WTC11 (cell line): Measurements from ENCODE around the gene C17orf114.

Experiments
- ATAC-seq: fragments of 200-7000 bp; cut with Tn5 transposase; 2 replicates; pipeline ENCODE4 v1.10.0; 2021; ENCODE audit warnings: mild to moderate bottlenecking, moderate library complexity
- CTCF ChIA-PET: fragments of 300-600 bp; sonication (Branson Sonifier 250); formaldehyde crosslinking; loops from one replicate; lab custom pipeline; 2021; ENCODE audit warnings: antibody characterized with exemption; lab: Charles Lee
- POLR2A ChIA-PET: fragments of 350-600 bp; sonication (Branson Sonifier 250); formaldehyde crosslinking; loops from one replicate; lab custom pipeline; 2021; ENCODE audit warnings: antibody characterized with exemption; lab: Charles Lee
- DNase-seq: peaks from one replicate; pipeline ENCODE4 v3.0.0; 2021; ENCODE audit warnings: low spot score
- H3K27ac Mint-ChIP-seq: 2 replicates; pipeline ENCODE4 v1.8.0; 2021; ENCODE audit warnings: mixed read lengths
- H3K27me3 Mint-ChIP-seq: 2 replicates; pipeline ENCODE4 v1.8.0; 2021; ENCODE audit warnings: low read depth, mild to moderate bottlenecking, moderate library complexity, mixed read lengths
- H3K36me3 Mint-ChIP-seq: 2 replicates; pipeline ENCODE4 v1.8.0; 2021; ENCODE audit warnings: mixed read lengths
- H3K4me1 Mint-ChIP-seq: 2 replicates; pipeline ENCODE4 v1.8.0; 2022; ENCODE audit warnings: mixed read lengths
- H3K4me3 Mint-ChIP-seq: 2 replicates; pipeline ENCODE4 v1.8.0; 2021; ENCODE audit warnings: mild to moderate bottlenecking, moderate library complexity, mixed read lengths
- H3K9me3 Mint-ChIP-seq: 2 replicates; pipeline ENCODE4 v1.8.0; 2021; ENCODE audit warnings: mixed read lengths
- ARID4B ChIP-seq: sonication (generic); formaldehyde crosslinking; IDR thresholded peaks from 2 replicates; pipeline ENCODE4 v1.8.0; 2023; ENCODE audit warnings: missing genetic modification reagents, mild to moderate bottlenecking, borderline replicate concordance
- ATF1 ChIP-seq: sonication (generic); formaldehyde crosslinking; IDR thresholded peaks from 2 replicates; pipeline ENCODE4 v1.8.1; 2023; ENCODE audit warnings: mild to moderate bottlenecking, moderate library complexity, missing genetic modification reagents
- CREB1 ChIP-seq: sonication (generic); formaldehyde crosslinking; IDR thresholded peaks from 2 replicates; pipeline ENCODE4 v1.8.0; 2023; ENCODE audit warnings: mild to moderate bottlenecking, missing genetic modification reagents
- CTCF ChIP-seq: fragments of 200-600 bp; IDR thresholded peaks from 2 replicates; pipeline ENCODE4 v1.8.0; 2022; ENCODE audit warnings: antibody characterized with exemption
- ESRRA ChIP-seq: sonication (generic); formaldehyde crosslinking; IDR thresholded peaks from 2 replicates; pipeline ENCODE4 v1.8.1; 2022; ENCODE audit warnings: mild to moderate bottlenecking, missing genetic modification reagents, borderline replicate concordance
- GABPB1 ChIP-seq: sonication (generic); formaldehyde crosslinking; IDR thresholded peaks from 2 replicates; pipeline ENCODE4 v1.8.1; 2023; ENCODE audit warnings: mild to moderate bottlenecking, missing genetic modification reagents
- GRHL2 ChIP-seq: fragments of 250-450 bp; sonication (Bioruptor Pico); IDR thresholded peaks from 2 replicates; pipeline ENCODE4 v1.8.0; 2022; ENCODE audit warnings: mild to moderate bottlenecking, moderate library complexity; ENCODE audit not compliant: insufficient replicate concordance, severe bottlenecking
- HMGA2 ChIP-seq: fragments of 250-450 bp; sonication (Bioruptor Pico); IDR thresholded peaks from 2 replicates; pipeline ENCODE4 v1.4.0; 2021; ENCODE audit warnings: mild to moderate bottlenecking, moderate library complexity
- JAZF1 ChIP-seq: fragments of 250-450 bp; sonication (Bioruptor Pico); IDR thresholded peaks from 2 replicates; pipeline ENCODE4 v1.9.0; 2021; ENCODE audit warnings: moderate library complexity, mild to moderate bottlenecking, inconsistent platforms
- KAT7 ChIP-seq: sonication (generic); formaldehyde crosslinking; IDR thresholded peaks from 2 replicates; pipeline ENCODE4 v1.8.1; 2023; ENCODE audit warnings: missing genetic modification reagents, mild to moderate bottlenecking, borderline replicate concordance
- NFYB ChIP-seq: sonication (generic); formaldehyde crosslinking; conservative IDR thresholded peaks from 2 replicates; pipeline ENCODE4 v1.8.0; 2022; ENCODE audit warnings: low read depth, missing genetic modification reagents
- RELA ChIP-seq: sonication (generic); formaldehyde crosslinking; IDR thresholded peaks from 2 replicates; pipeline ENCODE4 v1.8.1; 2022; ENCODE audit warnings: missing genetic modification reagents, mild to moderate bottlenecking, borderline replicate concordance
- RORB ChIP-seq: fragments of 250-450 bp; sonication (Bioruptor Pico); IDR thresholded peaks from 2 replicates; pipeline ENCODE4 v1.9.0; 2021; ENCODE audit warnings: mild to moderate bottlenecking
- SOX15 ChIP-seq: fragments of 250-450 bp; sonication (Bioruptor Pico); IDR thresholded peaks from 2 replicates; pipeline ENCODE4 v1.9.0; 2021; ENCODE audit warnings: mild to moderate bottlenecking
- SP1 ChIP-seq: sonication (generic); formaldehyde crosslinking; conservative IDR thresholded peaks from 2 replicates; pipeline ENCODE4 v1.8.1; 2022; ENCODE audit warnings: missing genetic modification reagents
- ZNF232 ChIP-seq: sonication (generic); formaldehyde crosslinking; IDR thresholded peaks from 2 replicates; pipeline ENCODE4 v1.8.0; 2022; ENCODE audit warnings: mild to moderate bottlenecking, missing genetic modification reagents
- TF ChIP-seq, protein P1 (sequence below): sonication (generic); formaldehyde crosslinking; IDR thresholded peaks from 2 replicates; pipeline ENCODE4 v1.8.1; 2023; ENCODE audit warnings: mild to moderate bottlenecking, missing genetic modification reagents, moderate library complexity
- TF ChIP-seq, protein P2 (sequence below): fragments of 250-450 bp; sonication (Bioruptor Pico); IDR thresholded peaks from 2 replicates; pipeline ENCODE4 v1.9.0; 2021; ENCODE audit warnings: mild to moderate bottlenecking

The C17orf114 gene

DNA sequence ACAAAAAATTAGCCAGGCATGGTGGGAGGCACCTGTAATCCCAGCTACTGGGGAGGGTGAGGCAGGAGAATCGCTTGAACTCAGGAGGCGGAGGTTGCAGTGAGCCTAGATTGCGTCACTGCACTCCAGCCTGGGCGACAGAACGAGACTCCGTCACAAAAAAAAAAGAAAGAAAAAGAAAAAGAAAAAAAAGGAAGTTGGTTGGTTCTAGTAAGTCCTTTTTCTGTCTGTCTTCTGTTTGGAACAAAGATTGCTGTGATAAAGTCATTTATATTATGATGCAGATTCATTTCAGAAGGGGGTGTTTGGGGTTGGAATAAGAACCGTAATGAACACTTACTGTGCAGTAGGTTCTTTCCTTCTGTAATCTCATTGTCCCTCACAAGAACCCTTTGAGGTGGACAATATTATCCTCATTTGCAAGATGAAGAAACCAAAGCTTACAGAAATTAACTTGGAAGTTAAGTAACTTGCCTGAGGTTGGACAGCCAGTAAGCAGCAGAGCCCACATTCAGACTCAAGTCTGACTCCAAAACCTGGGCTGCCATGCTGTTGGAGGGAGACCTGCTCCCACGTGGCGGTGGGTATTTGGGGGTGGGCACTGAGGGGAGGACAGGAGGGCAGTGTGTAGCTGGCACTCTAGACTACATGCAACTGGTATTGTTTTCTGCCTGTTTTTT lies 41.3 kb upstream of the C17orf114 start:
- ATAC-seq, result no peak
- H3K27me3 Mint-ChIP-seq, result no peaks in the 10 kb centered on the region
- no peak for TF ChIP-seq ESRRA (CRISPR knock-in tag)
- no peak for TF ChIP-seq RELA (CRISPR knock-in tag)
- TF ChIP-seq JAZF1 (CRISPR knock-in tag), result no peak
- TF ChIP-seq ATF1 (CRISPR knock-in tag), result no peak
- TF ChIP-seq ARID4B (CRISPR knock-in tag), result no peak
- TF ChIP-seq ZNF232 (CRISPR knock-in tag), result no peak
- no peak for TF ChIP-seq SP1 (CRISPR knock-in tag)
- TF ChIP-seq, protein P1, sequence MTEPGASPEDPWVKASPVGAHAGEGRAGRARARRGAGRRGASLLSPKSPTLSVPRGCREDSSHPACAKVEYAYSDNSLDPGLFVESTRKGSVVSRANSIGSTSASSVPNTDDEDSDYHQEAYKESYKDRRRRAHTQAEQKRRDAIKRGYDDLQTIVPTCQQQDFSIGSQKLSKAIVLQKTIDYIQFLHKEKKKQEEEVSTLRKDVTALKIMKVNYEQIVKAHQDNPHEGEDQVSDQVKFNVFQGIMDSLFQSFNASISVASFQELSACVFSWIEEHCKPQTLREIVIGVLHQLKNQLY (CRISPR knock-in tag), result no peak
- no peaks in the 10 kb centered on the region for H3K9me3 Mint-ChIP-seq
- DNase-seq, result no peak
- ChIA-PET CTCF (no interaction called here), POLR2A (no interaction called here)
- H3K4me1 Mint-ChIP-seq, result peaks cover 37% of the 10 kb centered on the region
- H3K27ac Mint-ChIP-seq, result no peak overlapping the region
- H3K36me3 Mint-ChIP-seq, result no peaks in the 10 kb centered on the region
- no peak overlapping the region for H3K4me3 Mint-ChIP-seq

DNA sequence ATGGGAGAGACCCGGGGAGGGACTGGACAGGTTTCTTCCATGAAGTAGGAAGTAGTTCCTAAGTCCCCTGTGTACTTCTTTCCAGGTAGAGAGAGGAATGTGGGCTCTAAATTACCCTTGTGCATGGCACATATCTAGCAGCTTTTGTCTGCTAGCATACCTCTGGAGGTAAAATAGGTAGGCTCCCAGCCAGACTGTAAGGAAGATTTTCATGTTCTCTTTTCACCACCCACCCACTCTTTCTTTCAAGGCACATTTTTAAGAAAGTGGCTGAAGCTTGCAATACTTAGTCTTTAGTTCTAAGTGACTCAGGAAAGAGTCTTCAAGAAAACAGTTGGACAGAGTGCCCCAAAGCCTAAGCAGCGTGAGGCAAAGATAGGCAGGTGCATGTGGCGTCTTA lies 40.2 kb upstream of the C17orf114 start:
- peaks cover 31% of the 10 kb centered on the region for H3K4me1 Mint-ChIP-seq
- ChIA-PET CTCF (no interaction called here), POLR2A (no interaction called here)
- TF ChIP-seq GABPB1 (CRISPR knock-in tag) (no peak), CREB1 (no peak), KAT7 (CRISPR knock-in tag) (no peak), NFYB (CRISPR knock-in tag) (no peak), RORB (CRISPR knock-in tag) (no peak), GRHL2 (CRISPR knock-in tag) (no peak)
- TF ChIP-seq, protein P2, sequence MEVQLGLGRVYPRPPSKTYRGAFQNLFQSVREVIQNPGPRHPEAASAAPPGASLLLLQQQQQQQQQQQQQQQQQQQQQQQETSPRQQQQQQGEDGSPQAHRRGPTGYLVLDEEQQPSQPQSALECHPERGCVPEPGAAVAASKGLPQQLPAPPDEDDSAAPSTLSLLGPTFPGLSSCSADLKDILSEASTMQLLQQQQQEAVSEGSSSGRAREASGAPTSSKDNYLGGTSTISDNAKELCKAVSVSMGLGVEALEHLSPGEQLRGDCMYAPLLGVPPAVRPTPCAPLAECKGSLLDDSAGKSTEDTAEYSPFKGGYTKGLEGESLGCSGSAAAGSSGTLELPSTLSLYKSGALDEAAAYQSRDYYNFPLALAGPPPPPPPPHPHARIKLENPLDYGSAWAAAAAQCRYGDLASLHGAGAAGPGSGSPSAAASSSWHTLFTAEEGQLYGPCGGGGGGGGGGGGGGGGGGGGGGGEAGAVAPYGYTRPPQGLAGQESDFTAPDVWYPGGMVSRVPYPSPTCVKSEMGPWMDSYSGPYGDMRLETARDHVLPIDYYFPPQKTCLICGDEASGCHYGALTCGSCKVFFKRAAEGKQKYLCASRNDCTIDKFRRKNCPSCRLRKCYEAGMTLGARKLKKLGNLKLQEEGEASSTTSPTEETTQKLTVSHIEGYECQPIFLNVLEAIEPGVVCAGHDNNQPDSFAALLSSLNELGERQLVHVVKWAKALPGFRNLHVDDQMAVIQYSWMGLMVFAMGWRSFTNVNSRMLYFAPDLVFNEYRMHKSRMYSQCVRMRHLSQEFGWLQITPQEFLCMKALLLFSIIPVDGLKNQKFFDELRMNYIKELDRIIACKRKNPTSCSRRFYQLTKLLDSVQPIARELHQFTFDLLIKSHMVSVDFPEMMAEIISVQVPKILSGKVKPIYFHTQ (CRISPR knock-in tag), result no peak
- H3K27ac Mint-ChIP-seq, result 0 out of 2 replicates have a peak overlapping the region, but pooled peaks have one; percentile 60
- ATAC-seq (no peak), DNase-seq (no peak)
- H3K9me3 Mint-ChIP-seq, result no peaks in the 10 kb centered on the region
- no peaks in the 10 kb centered on the region for H3K36me3 Mint-ChIP-seq
- no peak overlapping the region for H3K4me3 Mint-ChIP-seq
- H3K27me3 Mint-ChIP-seq, result no peaks in the 10 kb centered on the region

DNA sequence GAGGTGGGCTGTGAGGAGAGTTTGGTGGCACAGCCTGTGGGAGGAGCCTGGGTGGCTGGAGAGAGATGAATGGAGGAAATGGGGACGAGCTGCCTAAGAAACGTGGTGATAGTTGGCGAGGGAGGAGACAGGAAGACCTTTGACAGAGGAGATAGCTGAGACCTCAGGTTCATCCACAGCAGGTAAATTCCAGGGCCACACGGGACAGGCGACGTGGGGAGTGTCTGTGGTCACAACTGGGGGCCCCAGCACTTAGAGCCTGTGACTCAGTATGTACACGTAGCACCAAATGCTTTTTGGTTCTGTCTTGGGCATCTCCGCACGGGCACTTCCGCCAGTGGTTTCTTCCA lies 38.7 kb upstream of the C17orf114 start:
- CTCF ChIA-PET, result interaction anchor here (0.9 kb wide), 1 partner anchor 40 kb away, joined by 4 read pairs; no protein-coding TSS in a partner anchor
- ATAC-seq, result no peak

More for the DNA sequence above, 38.7 kb upstream of the C17orf114 start:
- Mint-ChIP-seq H3K27ac (peak overlapping the region; percentile 2; the same call in 1 of the 2 replicates), H3K9me3 (no peaks in the 10 kb centered on the region), H3K4me1 (peaks cover 26% of the 10 kb centered on the region), H3K4me3 (no peak overlapping the region), H3K27me3 (no peaks in the 10 kb centered on the region), H3K36me3 (no peaks in the 10 kb centered on the region)
- no peak for DNase-seq
- TF ChIP-seq SOX15 (CRISPR knock-in tag) (no peak), HMGA2 (no peak), CTCF (no peak), CREB1 (no peak)
- POLR2A ChIA-PET, result interaction anchor here (0.5 kb wide), 1 partner anchor 11 kb away, joined by 3 read pairs; no protein-coding TSS in a partner anchor
